Left lung (tissue), 10 donors: ENCODE data around the gene EPHA5. TPM values are rescaled to one million over a fixed set of nuclear protein-coding genes. Genes with fewer than 3 reads are reported as not detected.

ENCODE experiments used
- ATAC-seq: fragments of 200-7000 bp; cut with Tn5 transposase; one replicate; pipeline ENCODE4 v1.9.1; 2020; ENCODE audit warnings: moderate library complexity
- DNase-seq, 4 donors: peaks; one replicate each; pipeline ENCODE4 v3.0.0-alpha.2; 2013 to 2020
- H3K27ac ChIP-seq, 2 donors: fragments of 200-600 bp; sonication (generic) in 1 of 2; one replicate each; pipeline versions ENCODE4 v1.5.0 to v1.8.0; 2020 to 2021
- H3K27me3 ChIP-seq, 2 donors: fragments of 200-600 bp; sonication (generic) in 1 of 2; one replicate each; pipeline versions ENCODE4 v1.5.0 to v1.8.0; 2020 to 2021
- H3K36me3 ChIP-seq, 2 donors: fragments of 200-600 bp; sonication (generic) in 1 of 2; one replicate each; pipeline versions ENCODE4 v1.5.0 to v1.8.0; 2020 to 2021
- H3K4me1 ChIP-seq, 2 donors: fragments of 200-600 bp; one replicate each; pipeline ENCODE4 v1.8.0; 2021
- H3K4me3 ChIP-seq, 2 donors: fragments of 200-600 bp; sonication (generic) in 1 of 2; one replicate each; pipeline versions ENCODE4 v1.5.0 to v1.8.0; 2020 to 2021; ENCODE audit warnings: mild to moderate bottlenecking in 1 of 2
- H3K9me3 ChIP-seq, 2 donors: fragments of 200-600 bp; sonication (generic) in 1 of 2; one replicate each; pipeline versions ENCODE4 v1.5.0 to v1.8.0; 2020 to 2021
- CTCF ChIP-seq, 2 donors: fragments of 200-600 bp; sonication (generic) in 1 of 2; IDR thresholded peaks; one replicate each; pipeline versions ENCODE4 v1.5.0 to v1.8.0; 2021; ENCODE audit warnings: antibody characterized with exemption in 2 of 2
- intact Hi-C, 2 donors: fragments of 100-400 bp; cut with DNase I; formaldehyde crosslinking; loops; one replicate each; pipeline versions ENCODE4 v1.11.2 to v1.14.2; 2022
- polyA plus RNA-seq, 6 donors: library from polyadenylated mRNA; unstranded; fragments of 120-200 nt; gene quantifications; one replicate each; pipeline ENCODE4 v1.2.1, GENCODE V29; 2013; ENCODE audit not compliant: insufficient read length in 6 of 6
- total RNA-seq, 2 donors: library from RNA; stranded (reverse); fragmentation: NEBNext Ultra II Directional; extraction: Animal tissue kit (Norgen Biotek cat#: 25700); gene quantifications; one replicate each; pipeline ENCODE4 v1.2.1, GENCODE V29; 2021
- donor health status: DM: no; HTN: yes; CAD: no.
- donor health status: DM: no; HTN: no; CAD: no.

The EPHA5 gene
- total and polyA plus RNA-seq, 8 donors: 0.01 to 0.12 (median 0.08) TPM; not detected in 2

GRCh38 chr4:65552057-65552456, 118.2 kb downstream of the EPHA5 start:
- Histone ChIP-seq H3K36me3 (no peaks in the 10 kb centered on the region), H3K4me1 (no peaks in the 10 kb centered on the region), H3K4me3 (no peak overlapping the region), H3K27me3 (no peaks in the 10 kb centered on the region), H3K27ac (no peak overlapping the region), H3K9me3 (no peaks in the 10 kb centered on the region)
- no peak for ATAC-seq
- intact Hi-C loops: no loop called here
- no peak for DNase-seq
- TF ChIP-seq CTCF (IDR thresholded peaks at IDR 0.05): no peak

GRCh38 chr4:65550500-65550899, 119.8 kb downstream of the EPHA5 start:
- intact Hi-C loops: no loop called here
- H3K9me3 ChIP-seq: no peaks in the 10 kb centered on the region
- no peak overlapping the region for H3K27ac ChIP-seq
- DNase-seq (peak in 1 of 4 donors; percentile 10), ATAC-seq (no peak)
- TF ChIP-seq CTCF (IDR thresholded peaks at IDR 0.05): no peak
- H3K27me3 ChIP-seq: no peaks in the 10 kb centered on the region
- H3K4me3 ChIP-seq: no peak overlapping the region
- no peaks in the 10 kb centered on the region for H3K36me3 ChIP-seq
- H3K4me1 ChIP-seq: no peaks in the 10 kb centered on the region

GRCh38 chr4:65546882-65547416, 123.3 kb downstream of the EPHA5 start:
- no peak for ATAC-seq
- no peak for TF ChIP-seq CTCF (IDR thresholded peaks at IDR 0.05)

GRCh38 chr4:65538571-65538970, 131.7 kb downstream of the EPHA5 start:
- H3K9me3 ChIP-seq: peaks cover 0 to under 1% of the 10 kb centered on the region in 2 donors
- intact Hi-C loops: no loop called here
- H3K4me1 ChIP-seq: no peaks in the 10 kb centered on the region
- no peaks in the 10 kb centered on the region for H3K27me3 ChIP-seq
- ATAC-seq (no peak), DNase-seq (no peak)
- no peak for TF ChIP-seq CTCF (IDR thresholded peaks at IDR 0.05)
- no peak overlapping the region for H3K27ac ChIP-seq
- no peaks in the 10 kb centered on the region for H3K36me3 ChIP-seq
- no peak overlapping the region for H3K4me3 ChIP-seq

More at GRCh38 chr4:65546882-65547416, 123.3 kb downstream of the EPHA5 start:
- Histone ChIP-seq H3K9me3 (peaks cover 0 to 2% of the 10 kb centered on the region in 2 donors), H3K27me3 (no peaks in the 10 kb centered on the region), H3K4me1 (no peaks in the 10 kb centered on the region), H3K27ac (no peak overlapping the region), H3K4me3 (no peak overlapping the region), H3K36me3 (no peaks in the 10 kb centered on the region)
- intact Hi-C loops: no loop called here
- DNase-seq: no peak

GRCh38 chr4:65535113-65535512, 135.2 kb downstream of the EPHA5 start:
- TF ChIP-seq CTCF (IDR thresholded peaks at IDR 0.05): no peak
- H3K4me3 ChIP-seq: no peak overlapping the region
- DNase-seq (no peak), ATAC-seq (no peak)
- intact Hi-C loops: no loop called here
- no peaks in the 10 kb centered on the region for H3K9me3 ChIP-seq
- no peaks in the 10 kb centered on the region for H3K36me3 ChIP-seq
- no peaks in the 10 kb centered on the region for H3K27me3 ChIP-seq
- no peak overlapping the region for H3K27ac ChIP-seq
- no peaks in the 10 kb centered on the region for H3K4me1 ChIP-seq
